ENCODE data around the gene NDUFS3. TPM values are rescaled to one million over a fixed set of nuclear protein-coding genes. Genes with fewer than 3 reads are reported as not detected.

NDUFS3 gene
- total RNA-seq, 4 donors from 2014 or later = 109 to 152 (median 126) TPM

- DNase-seq = no peak
- no peak overlapping the region for H3K4me3 ChIP-seq
- H3K27me3 ChIP-seq = peaks cover 0 to 17% of the 10 kb centered on the region in 2 donors
- peaks cover 0 to 13% (median 7%) of the 10 kb centered on the region in 4 donors for H3K4me1 ChIP-seq
- no peak overlapping the region for H3K27ac ChIP-seq
- no peaks in the 10 kb centered on the region for H3K9me3 ChIP-seq
- TF ChIP-seq CTCF (IDR thresholded peaks at IDR 0.05) = no peak
- TF ChIP-seq POLR2A (IDR thresholded peaks at IDR 0.05) = no peak
- no peaks in the 10 kb centered on the region for H3K36me3 ChIP-seq
These were observed 12.9 kb downstream of the NDUFS3 start for GRCh38 chr11:47591764-47592163.

- H3K4me3 ChIP-seq = no peak overlapping the region
- H3K27me3 ChIP-seq = peaks cover 0 to 17% of the 10 kb centered on the region in 2 donors
- H3K9me3 ChIP-seq = no peaks in the 10 kb centered on the region
- no peaks in the 10 kb centered on the region for H3K36me3 ChIP-seq
- TF ChIP-seq CTCF (IDR thresholded peaks at IDR 0.05) (no peak), POLR2A (IDR thresholded peaks at IDR 0.05) (no peak)
- peaks cover 0 to 13% (median 7%) of the 10 kb centered on the region in 4 donors for H3K4me1 ChIP-seq
- no peak overlapping the region for H3K27ac ChIP-seq
- no peak for DNase-seq
These were observed 13.4 kb downstream of the NDUFS3 start for GRCh38 chr11:47592251-47592650.

GRCh38 chr11:47592970-47593369 lies 14.1 kb downstream of the NDUFS3 start:
- Histone ChIP-seq H3K27me3 (peaks cover 0 to 17% of the 10 kb centered on the region in 2 donors), H3K4me1 (peaks cover 0 to 13% (median 7%) of the 10 kb centered on the region in 4 donors), H3K9me3 (no peaks in the 10 kb centered on the region), H3K27ac (no peak overlapping the region), H3K4me3 (no peak overlapping the region), H3K36me3 (no peaks in the 10 kb centered on the region)
- DNase-seq = no peak
- TF ChIP-seq CTCF (IDR thresholded peaks at IDR 0.05) = no peak
- no peak for TF ChIP-seq POLR2A (IDR thresholded peaks at IDR 0.05)

- H3K27me3 ChIP-seq = peaks cover 0 to 17% of the 10 kb centered on the region in 2 donors
- no peak for TF ChIP-seq POLR2A (IDR thresholded peaks at IDR 0.05)
- no peak for TF ChIP-seq CTCF (IDR thresholded peaks at IDR 0.05)
- DNase-seq = no peak
- H3K36me3 ChIP-seq = no peaks in the 10 kb centered on the region
- no peak overlapping the region for H3K4me3 ChIP-seq
- no peaks in the 10 kb centered on the region for H3K9me3 ChIP-seq
- H3K27ac ChIP-seq = no peak overlapping the region
- peaks cover 0 to 13% (median 7%) of the 10 kb centered on the region in 4 donors for H3K4me1 ChIP-seq
These were observed 14.6 kb downstream of the NDUFS3 start for GRCh38 chr11:47593492-47593933.

- peaks cover 0 to 17% of the 10 kb centered on the region in 2 donors for H3K27me3 ChIP-seq
- no peaks in the 10 kb centered on the region for H3K9me3 ChIP-seq
- no peak for TF ChIP-seq POLR2A (IDR thresholded peaks at IDR 0.05)
- no peak for TF ChIP-seq CTCF (IDR thresholded peaks at IDR 0.05)
- H3K36me3 ChIP-seq = no peaks in the 10 kb centered on the region
- H3K27ac ChIP-seq = no peak within 1 kb of the TSS
- no peak for DNase-seq
- peak within 1 kb of the TSS in 3 of 4 donors; percentile 15 to 32 (median 26) for H3K4me3 ChIP-seq
- H3K4me1 ChIP-seq = peaks cover 0 to 13% (median 7%) of the 10 kb centered on the region in 4 donors
These were observed 15.3 kb downstream of the NDUFS3 start, which contains the start of gene C1QTNF4 for GRCh38 chr11:47593934-47594855. Gene C1QTNF4 (minus strand): TSS chr11:47594411. CDS start chr11:47590810, 3,601 bp downstream.

Data from Peyer's patch (tissue), 4 donors.